NCI-H524 treated with DMSO at 0.1 percent for 48 hours (cell line): ENCODE measurements around the gene TXNDC15.

ENCODE experiments used
- DNase-seq: peaks from one replicate; lab custom pipeline; 2025; lab: John Stamatoyannopoulos, UW

Gene TXNDC15

GRCh38 chr5:134920848-134921575, 46.8 kb downstream of the TXNDC15 start:
- DNase-seq = no peak

DNA sequence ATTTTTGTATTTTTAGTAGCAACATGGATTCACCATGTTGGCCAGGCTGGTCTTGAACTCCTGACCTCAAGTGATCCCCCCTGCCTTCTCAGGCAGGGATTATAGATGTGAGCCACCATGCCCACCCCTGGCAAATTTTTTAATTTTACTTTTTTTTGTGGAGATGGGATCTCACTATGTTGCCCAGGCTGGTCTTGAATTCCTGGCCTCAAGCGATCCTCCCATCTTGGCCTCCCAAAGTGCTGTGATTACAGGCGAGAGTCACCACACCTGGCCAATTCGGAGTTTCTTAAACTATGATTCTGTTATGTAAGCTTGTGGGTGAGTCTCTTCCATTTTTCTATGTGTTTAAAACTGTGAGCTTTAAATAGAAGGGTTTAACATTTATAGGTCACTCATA, 58.3 kb downstream of the TXNDC15 start:
- DNase-seq = no peak

DNA sequence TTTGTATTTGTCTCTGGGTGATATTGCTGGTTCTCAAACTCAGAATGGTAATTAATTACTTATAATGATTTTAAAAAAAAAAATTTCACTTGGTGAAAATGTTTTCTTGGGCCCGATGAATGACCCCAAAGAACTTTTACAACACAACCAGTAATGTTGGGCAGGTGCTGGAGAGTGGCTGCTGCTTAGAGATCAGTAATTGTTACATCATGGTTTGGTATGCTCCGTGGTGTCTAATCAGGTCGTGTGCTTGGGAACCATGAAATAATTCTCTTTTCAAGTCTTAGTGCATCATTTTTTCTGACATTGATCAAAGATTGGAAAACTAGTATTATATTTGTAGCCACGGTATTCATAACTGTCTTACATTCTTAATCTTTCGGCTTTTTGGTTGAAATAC, 60.0 kb downstream of the TXNDC15 start:
- DNase-seq = no peak

GRCh38 chr5:134935711-134936602, 61.8 kb downstream of the TXNDC15 start:
- DNase-seq = no peak

DNA sequence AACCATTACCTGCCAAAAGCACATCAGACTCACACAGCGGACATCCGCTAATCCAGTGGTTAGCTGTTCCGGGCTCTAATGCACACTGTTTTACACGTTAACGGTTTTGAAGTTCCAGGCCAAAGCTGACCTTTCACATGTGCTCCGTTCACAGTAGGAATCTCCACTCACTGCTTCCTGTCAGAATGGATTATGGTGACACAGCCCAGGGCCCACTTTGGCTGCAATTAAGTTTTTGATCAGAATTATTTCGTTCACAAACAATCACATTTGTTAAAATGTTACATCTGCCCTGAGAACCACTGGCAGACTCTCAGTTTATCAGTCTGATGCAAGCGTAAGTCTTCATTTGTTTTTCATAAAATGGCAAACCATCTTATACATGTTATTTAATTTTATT, 63.4 kb downstream of the TXNDC15 start:
- DNase-seq = no peak

DNA sequence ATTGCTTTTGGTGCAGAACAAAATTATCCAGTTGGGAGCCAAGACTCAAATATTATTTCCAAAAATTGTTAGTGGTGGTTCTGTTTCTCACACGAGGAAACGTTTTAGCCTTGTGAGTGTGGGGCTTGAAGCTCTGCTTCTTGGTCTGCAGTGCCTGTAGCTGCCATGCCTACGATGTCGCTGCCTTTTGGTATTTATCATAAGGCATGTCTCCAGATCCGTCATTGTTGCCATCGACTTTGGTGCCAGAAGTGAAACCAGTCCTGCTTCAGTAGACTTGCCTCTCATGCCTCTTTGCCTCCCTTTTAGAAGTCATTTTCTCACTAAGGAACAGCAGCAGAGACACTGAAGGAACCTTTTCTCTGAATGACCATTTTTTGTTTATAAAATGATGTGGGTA, 63.9 kb downstream of the TXNDC15 start:
- no peak for DNase-seq

GRCh38 chr5:134939500-134939899, 65.3 kb downstream of the TXNDC15 start:
- DNase-seq = no peak

GRCh38 chr5:134943547-134943946, 69.4 kb downstream of the TXNDC15 start:
- DNase-seq = no peak

GRCh38 chr5:134944630-134945029, 70.5 kb downstream of the TXNDC15 start:
- no peak for DNase-seq

DNA sequence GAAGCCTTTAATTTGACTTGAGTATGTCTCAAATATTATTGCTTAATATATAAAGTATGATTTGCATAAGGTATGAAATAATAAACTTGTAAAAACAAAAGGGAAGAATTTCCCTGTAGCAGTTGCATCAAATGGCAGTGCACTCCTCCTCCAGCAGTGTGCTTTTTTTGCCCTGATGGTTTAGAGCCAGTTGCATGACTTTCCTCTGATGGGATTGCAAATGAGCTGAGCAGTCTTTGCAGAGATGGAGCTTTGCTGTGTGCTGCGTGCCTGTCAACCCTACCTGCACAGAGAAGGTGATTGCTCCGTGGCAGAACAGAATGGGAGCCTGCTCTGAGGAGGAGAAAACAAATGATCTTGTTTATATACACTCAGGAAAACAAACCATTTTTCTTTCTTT, 70.9 kb downstream of the TXNDC15 start:
- DNase-seq = no peak

GRCh38 chr5:134948911-134949310, 74.7 kb downstream of the TXNDC15 start:
- no peak for DNase-seq

DNA sequence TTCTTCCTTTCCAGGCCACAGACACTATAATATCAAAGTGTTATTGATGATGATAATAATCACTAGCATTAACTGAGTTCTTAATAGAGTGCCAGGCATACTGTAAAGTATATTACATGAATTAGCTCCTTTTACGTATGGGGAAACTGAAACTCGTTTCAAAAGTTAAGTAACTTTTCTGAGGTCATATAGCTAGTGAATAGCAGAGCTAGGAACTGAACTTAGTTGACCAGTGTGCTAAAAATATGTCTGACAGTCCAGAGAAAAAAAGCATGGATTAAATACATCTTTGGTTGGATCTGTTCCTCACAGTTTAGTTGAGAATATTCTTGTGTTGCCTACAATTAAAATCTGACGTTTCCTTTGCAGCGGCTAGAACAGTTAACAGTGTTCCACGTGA, 75.1 kb downstream of the TXNDC15 start:
- no peak for DNase-seq
